Retinal pigment epithelial cell (primary cell): ENCODE data around the gene PPM1B.
"Not testable (repeated sequence)": the region's sequence is repeated elsewhere in the genome, so short reads cannot be mapped to it uniquely, and the experiment has no call there.

Experiments used
- DNase-seq: peaks from one replicate; pipeline ENCODE4 v3.0.0-alpha.2; 2010; ENCODE audit warnings: low read depth
- H3K4me3 ChIP-seq: 2 replicates; pipeline ENCODE4 v1.5.1; 2011; ENCODE audit warnings: mild to moderate bottlenecking, low read length, control low read depth, moderate library complexity
- CTCF ChIP-seq: conservative IDR thresholded peaks from 2 replicates; pipeline ENCODE4 v1.5.1; 2011; ENCODE audit warnings: low read depth, low read length, control low read depth, inconsistent platforms

Gene PPM1B

GRCh38 chr2:44245083-44245861 is 76.6 kb downstream of the PPM1B start:
- no peak for DNase-seq
- TF ChIP-seq CTCF = no peak
- H3K4me3 ChIP-seq = no peak overlapping the region

- H3K4me3 ChIP-seq = no peak overlapping the region
- peak; percentile 52 for DNase-seq
These were observed 77.8 kb downstream of the PPM1B start for GRCh38 chr2:44246436-44246835.

GRCh38 chr2:44246840-44247369 is 78.2 kb downstream of the PPM1B start:
- DNase-seq = no peak
- H3K4me3 ChIP-seq = no peak overlapping the region
- no peak for TF ChIP-seq CTCF

More at GRCh38 chr2:44246436-44246835, 77.8 kb downstream of the PPM1B start:
- TF ChIP-seq CTCF = no peak

GRCh38 chr2:44247924-44248323 is 79.2 kb downstream of the PPM1B start:
- H3K4me3 ChIP-seq = no peak overlapping the region
- peak; percentile 28 for TF ChIP-seq CTCF
- DNase-seq = no peak

- not testable (repeated sequence) for H3K4me3 ChIP-seq, DNase-seq
These were observed 80.6 kb downstream of the PPM1B start for GRCh38 chr2:44249269-44249668.

- no peak for DNase-seq
- TF ChIP-seq CTCF = no peak
- no peak overlapping the region for H3K4me3 ChIP-seq
These were observed 81.7 kb downstream of the PPM1B start for GRCh38 chr2:44250376-44250775.

- TF ChIP-seq CTCF = no peak
- no peak overlapping the region for H3K4me3 ChIP-seq
- no peak for DNase-seq
These were observed 85.3 kb downstream of the PPM1B start for GRCh38 chr2:44254023-44254422.

GRCh38 chr2:44255704-44256103 is 87.0 kb downstream of the PPM1B start:
- DNase-seq, H3K4me3 ChIP-seq: not testable (repeated sequence)

GRCh38 chr2:44257802-44258201 is 89.1 kb downstream of the PPM1B start:
- H3K4me3 ChIP-seq, DNase-seq: not testable (repeated sequence)
